HG03571 (cell line): Measurements from ENCODE around the gene ARVCF.

Source experiments
- ATAC-seq: cut with Tn5 transposase; IDR thresholded peaks from one replicate; pipeline ENCODE4 v1.9.1; 2021; ENCODE audit not compliant: unreplicated experiment

Gene ARVCF

GRCh38 chr22:19976671-19977070, 40.0 kb downstream of the ARVCF start:
- no peak for ATAC-seq

- ATAC-seq = no peak
Measured at GRCh38 chr22:19975707-19976035, 41.0 kb downstream of the ARVCF start.

GRCh38 chr22:19974935-19975706, 41.5 kb downstream of the ARVCF start:
- no peak for ATAC-seq

GRCh38 chr22:19974268-19974861, 42.3 kb downstream of the ARVCF start:
- ATAC-seq = no peak

- no peak for ATAC-seq
Measured at GRCh38 chr22:19973551-19974267, 42.9 kb downstream of the ARVCF start.

- no peak for ATAC-seq
Measured at GRCh38 chr22:19972652-19973550, 43.7 kb downstream of the ARVCF start.

- no peak for ATAC-seq
Measured at GRCh38 chr22:19972251-19972650, 44.4 kb downstream of the ARVCF start.

GRCh38 chr22:19971276-19972124, 45.1 kb downstream of the ARVCF start:
- no peak for ATAC-seq

- no peak for ATAC-seq
Measured at GRCh38 chr22:19970479-19971275, 45.9 kb downstream of the ARVCF start.

- no peak for ATAC-seq
Measured at GRCh38 chr22:19970031-19970478, 46.6 kb downstream of the ARVCF start.

- ATAC-seq = no peak
Measured at GRCh38 chr22:19969141-19969928, 47.3 kb downstream of the ARVCF start.

GRCh38 chr22:19968450-19968891, 48.2 kb downstream of the ARVCF start:
- no peak for ATAC-seq

GRCh38 chr22:19967850-19968449, 48.7 kb downstream of the ARVCF start:
- no peak for ATAC-seq

- no peak for ATAC-seq
Measured at GRCh38 chr22:19966908-19967750, 49.5 kb downstream of the ARVCF start.

- ATAC-seq = no peak
Measured at GRCh38 chr22:19965771-19966709, 50.6 kb downstream of the ARVCF start.
